DND-41 (cell line): Measurements from ENCODE around the gene FBXO24.

ENCODE experiments used
- EZH2 ChIP-seq: IDR thresholded peaks from 3 replicates; pipeline ENCODE4 v1.6.1; 2012; ENCODE audit warnings: borderline replicate concordance, low read depth, mild to moderate bottlenecking, moderate library complexity, low read length, inconsistent platforms; ENCODE audit not compliant: severe bottlenecking
- TF ChIP-seq, protein P1 (sequence below): IDR thresholded peaks from 2 replicates; pipeline ENCODE4 v1.5.1; 2012; ENCODE audit warnings: borderline replicate concordance, low read length, moderate library complexity, mild to moderate bottlenecking; ENCODE audit not compliant: poor library complexity, severe bottlenecking; ENCODE audit errors: extremely low read depth

DNA sequence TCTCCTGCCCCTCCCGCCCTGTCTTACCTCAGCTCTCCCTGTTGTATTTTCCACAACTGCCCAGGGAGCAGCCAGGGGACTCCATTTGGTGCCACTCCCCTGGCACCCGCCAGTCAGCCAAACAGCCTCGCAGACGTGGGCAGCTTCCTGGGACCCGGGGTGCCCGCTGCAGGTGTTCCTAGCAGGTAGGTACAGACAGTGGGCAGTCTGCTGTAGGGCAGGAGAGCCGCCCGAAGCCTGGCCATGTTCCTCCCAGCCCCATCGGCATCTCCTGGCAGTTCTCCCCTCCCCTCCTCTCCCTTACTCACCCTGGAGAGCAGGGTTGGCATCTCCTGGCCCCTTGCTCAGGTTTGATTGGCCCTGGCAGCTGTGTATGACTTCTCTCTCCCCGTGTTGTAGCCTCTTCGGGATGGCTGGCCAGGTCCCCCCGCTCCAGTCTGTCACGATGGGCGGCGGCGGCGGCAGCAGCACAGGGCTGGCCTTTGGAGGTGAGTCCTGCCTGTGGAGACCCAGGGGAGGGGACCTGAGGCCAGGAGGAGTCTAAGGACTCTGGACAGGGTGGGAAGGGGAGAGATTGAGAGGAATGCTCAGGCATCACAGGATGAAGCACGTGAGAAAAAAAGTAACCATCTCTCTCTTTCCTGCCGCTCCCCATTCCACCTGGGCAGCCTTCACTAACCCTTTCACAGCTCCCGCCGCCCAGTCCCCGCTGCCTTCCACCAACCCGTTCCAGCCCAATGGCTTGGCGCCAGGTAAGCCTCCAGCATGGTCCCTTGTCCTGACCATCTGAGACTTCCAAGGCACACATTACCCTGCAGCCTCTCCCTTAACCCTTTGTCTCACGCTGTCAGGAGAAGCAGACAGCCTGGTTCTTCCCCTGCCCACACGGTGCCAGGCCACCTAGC is 23.7 kb upstream of the FBXO24 start:
- TF ChIP-seq, protein P1, sequence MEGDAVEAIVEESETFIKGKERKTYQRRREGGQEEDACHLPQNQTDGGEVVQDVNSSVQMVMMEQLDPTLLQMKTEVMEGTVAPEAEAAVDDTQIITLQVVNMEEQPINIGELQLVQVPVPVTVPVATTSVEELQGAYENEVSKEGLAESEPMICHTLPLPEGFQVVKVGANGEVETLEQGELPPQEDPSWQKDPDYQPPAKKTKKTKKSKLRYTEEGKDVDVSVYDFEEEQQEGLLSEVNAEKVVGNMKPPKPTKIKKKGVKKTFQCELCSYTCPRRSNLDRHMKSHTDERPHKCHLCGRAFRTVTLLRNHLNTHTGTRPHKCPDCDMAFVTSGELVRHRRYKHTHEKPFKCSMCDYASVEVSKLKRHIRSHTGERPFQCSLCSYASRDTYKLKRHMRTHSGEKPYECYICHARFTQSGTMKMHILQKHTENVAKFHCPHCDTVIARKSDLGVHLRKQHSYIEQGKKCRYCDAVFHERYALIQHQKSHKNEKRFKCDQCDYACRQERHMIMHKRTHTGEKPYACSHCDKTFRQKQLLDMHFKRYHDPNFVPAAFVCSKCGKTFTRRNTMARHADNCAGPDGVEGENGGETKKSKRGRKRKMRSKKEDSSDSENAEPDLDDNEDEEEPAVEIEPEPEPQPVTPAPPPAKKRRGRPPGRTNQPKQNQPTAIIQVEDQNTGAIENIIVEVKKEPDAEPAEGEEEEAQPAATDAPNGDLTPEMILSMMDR, result no peak
- no peak for TF ChIP-seq EZH2
